CD4-positive, alpha-beta T cell treated with Interleukin-6 for 4 hours (primary cell): ENCODE measurements around the gene RFT1.
A peak's percentile ranks its signal among the peaks of the same experiment; 100 is the strongest.
"Not testable (repeated sequence)": the region's sequence is repeated elsewhere in the genome, so short reads cannot be mapped to it uniquely, and the experiment has no call there.

Experiments used
- DNase-seq: peaks from one replicate; pipeline ENCODE4 v3.0.0-alpha.2; 2020; ENCODE audit warnings: mixed read lengths

Gene RFT1

GRCh38 chr3:53082736-53083135, 47.5 kb downstream of the RFT1 start:
- no peak for DNase-seq

GRCh38 chr3:53081318-53081717, 48.9 kb downstream of the RFT1 start:
- DNase-seq = no peak

GRCh38 chr3:53080612-53081205, 49.5 kb downstream of the RFT1 start:
- no peak for DNase-seq

DNA sequence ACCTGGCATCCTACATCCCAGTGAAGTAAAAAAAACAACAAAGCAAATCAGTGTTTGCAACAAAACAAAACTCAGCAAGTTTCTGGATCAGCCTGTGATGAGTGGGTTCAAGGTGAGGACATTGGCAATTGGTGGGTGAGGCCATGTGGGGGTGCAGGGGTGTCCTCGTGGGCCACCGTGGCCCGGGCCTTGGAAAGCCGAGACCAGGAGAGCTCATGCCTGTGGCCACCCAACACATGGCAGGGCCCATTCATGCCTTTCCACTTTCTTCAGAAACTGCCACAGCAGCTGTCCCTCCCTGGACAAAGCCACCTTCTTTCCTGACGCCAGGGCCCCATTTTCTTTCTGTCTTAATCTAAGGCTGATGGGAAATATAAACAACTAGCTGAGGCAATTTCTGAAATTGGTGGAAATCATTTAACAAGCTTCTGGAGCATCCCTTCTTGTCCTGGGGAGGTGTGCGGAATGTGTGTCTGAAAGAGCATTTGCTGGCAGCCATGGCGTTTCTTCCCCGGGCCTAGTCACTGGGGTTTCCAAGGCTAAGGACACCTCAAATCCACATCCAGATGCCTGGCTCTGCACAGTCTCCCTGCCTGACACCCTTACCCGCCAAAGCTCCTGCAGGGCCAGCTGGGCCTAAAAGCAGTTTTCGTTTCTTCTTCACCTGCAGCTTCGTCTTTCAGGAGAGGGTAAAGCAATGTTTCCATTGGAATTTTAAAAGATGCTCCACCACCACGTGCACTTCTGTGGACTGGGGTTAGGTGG, 50.3 kb downstream of the RFT1 start:
- no peak for DNase-seq

DNA sequence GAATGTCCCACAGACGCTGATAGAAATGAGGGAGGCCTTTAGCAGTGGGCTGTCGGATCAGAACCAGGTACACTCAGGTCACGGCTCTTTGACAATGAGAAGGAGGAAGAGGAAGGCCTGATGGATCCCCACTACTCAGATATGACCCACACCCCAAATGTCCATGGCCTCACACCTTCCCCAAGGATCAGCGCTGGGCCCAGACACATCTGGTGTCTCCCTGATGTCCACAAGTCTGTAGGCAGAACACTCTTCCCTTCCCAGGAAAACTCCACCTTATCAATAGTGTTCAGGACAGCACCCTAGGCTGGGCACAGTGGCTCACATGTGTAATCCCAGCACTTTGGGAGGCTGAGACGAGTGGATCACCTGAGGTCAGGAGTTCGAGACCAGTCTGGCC, 51.1 kb downstream of the RFT1 start:
- no peak for DNase-seq

DNA sequence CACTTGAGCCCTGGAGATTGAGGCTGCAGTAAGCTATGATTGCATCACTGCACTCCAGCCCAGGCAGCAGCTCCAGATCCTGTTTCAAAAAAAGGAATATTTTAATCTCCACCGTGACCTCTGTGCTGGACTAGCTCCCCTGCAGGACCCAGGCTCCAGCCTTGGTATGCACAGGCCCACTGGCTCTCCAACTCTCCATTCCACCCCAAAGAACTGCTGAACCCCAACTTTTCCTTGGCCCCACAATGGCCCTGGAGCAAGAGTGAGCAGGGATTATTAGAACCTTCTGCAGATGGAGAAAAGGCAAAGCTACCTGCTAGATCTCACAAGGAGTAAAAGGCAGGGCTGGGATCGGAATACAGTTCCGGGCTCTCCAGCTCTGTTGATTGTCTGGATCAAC, 51.6 kb downstream of the RFT1 start:
- no peak for DNase-seq

- no peak for DNase-seq
Measured at GRCh38 chr3:53077476-53078220, 52.6 kb downstream of the RFT1 start.

GRCh38 chr3:53075743-53076140, 54.5 kb downstream of the RFT1 start:
- DNase-seq = no peak

GRCh38 chr3:53074761-53075742, 55.2 kb downstream of the RFT1 start:
- no peak for DNase-seq

DNA sequence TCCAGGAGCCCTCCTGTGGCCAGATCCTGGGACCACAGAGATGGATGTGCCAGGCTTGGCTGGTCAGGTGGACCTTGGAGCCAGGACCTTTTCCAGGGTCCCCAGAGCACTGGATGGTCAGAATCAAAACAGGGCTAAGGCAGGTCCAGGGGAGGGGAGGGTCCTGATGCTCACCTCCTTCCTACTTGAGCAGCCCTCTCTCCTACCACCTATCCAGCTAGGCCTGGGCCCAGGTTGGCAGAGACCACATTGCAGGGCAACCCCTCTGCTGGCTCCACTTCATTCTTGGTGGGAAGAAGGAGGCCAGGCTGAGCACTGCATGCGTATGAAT, 55.9 kb downstream of the RFT1 start:
- no peak for DNase-seq

GRCh38 chr3:53073553-53074365, 56.5 kb downstream of the RFT1 start:
- DNase-seq = no peak

GRCh38 chr3:53072653-53073552, 57.3 kb downstream of the RFT1 start:
- DNase-seq = peak; percentile 91

- DNase-seq = peak; percentile 3
Measured at GRCh38 chr3:53071882-53072431, 58.3 kb downstream of the RFT1 start.

DNA sequence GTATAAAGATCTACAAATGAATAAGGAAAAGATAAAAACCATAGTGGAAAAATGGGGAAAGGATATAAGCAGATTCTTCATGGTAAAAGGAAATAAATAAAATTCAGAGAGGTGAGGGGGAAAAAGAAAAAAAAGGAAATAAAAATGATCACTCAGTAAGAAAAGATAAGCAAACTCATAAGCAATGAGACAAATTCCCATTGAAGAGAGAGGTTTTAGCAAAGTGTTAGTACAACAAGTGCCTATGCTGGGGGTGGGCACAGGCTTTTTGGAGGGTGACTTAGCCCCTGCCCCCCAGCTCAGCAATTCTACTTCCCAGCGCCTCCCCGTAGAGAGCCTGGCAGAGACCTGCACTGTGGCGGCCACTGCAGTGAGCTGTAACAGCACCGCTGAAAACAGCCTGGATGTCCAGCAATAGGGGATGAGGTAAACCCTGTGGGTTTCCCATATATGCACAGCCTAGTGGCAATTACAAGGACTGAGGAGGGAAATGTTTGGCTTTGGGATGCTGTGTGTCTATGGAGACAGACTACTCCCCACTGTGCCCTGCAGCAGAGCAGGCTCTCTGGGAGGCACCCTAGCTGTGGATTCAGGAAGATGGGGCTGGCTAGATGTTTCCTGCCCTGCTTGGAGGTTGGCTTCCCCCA, 60.7 kb downstream of the RFT1 start:
- DNase-seq = no peak

- DNase-seq = no peak
Measured at GRCh38 chr3:53068176-53068575, 62.1 kb downstream of the RFT1 start.

- DNase-seq = no peak
Measured at GRCh38 chr3:53067567-53067966, 62.7 kb downstream of the RFT1 start.

DNA sequence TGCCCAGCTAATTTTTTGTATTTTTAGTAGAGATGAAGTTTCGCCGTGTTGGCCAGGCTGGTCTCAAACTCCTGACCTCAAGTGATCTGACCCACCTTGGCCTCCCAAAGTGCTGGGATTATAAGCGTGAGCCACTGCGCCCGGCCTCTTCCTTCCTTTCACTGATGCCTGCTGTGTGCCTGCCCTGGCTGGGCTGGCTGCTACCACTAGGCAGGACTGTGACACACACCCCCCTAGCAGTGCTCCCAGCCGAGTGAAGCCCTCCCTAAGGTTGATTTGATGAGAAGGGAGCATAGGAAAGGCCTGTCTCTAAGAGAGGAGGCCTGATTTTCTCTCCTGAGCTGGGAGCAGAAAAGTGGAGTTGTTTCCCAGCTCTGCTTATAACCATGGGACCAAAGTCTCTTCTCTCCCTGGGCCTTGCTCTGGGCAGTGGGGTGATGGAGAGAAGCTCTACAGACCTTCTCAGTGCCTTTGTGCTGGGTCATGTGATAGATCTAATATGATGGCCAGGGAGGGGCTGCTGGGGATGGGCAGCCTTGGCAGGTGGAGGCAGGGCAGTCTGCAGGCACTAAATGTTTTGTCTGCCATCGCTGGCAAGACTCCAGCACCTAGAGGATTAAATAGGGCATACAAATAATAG, 64.3 kb downstream of the RFT1 start:
- no peak for DNase-seq

DNA sequence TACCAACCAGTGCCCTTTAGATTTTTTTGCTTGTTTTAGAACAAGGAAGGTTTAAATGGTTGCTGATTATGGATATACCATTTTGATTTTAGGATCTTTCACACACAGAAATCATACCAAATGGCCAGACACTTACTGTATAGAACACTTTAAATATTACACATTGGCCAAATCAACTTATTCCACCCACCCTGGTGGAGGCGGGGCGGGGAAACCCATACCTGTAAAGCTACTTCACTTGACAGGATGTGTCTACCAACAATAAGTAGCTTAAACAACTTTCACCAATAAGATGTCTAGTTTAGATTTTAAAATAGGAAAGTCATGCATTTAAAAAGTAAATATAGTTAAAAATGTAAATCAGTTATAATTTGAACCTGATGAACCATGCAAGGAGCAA, 67.3 kb downstream of the RFT1 start:
- DNase-seq = no peak

DNA sequence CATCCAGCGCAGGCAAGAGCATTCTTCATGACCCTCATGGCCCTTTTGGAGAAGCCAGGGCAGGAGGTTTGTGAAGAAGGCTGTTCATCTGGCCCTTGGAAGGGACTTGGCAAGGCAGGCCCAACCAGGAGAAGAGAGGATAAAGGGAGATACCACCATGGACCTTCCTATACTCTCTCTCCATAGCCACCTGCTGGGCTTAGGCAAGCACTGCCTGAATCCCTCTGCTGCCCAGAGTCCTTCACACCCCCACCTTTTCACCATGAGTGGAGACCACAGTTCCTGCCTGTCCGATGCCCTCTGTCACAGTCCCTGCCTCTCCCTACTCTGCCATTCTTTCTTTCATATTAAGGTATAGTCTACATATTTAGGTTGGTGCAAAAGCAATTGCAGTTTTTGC, 73.8 kb downstream of the RFT1 start:
- no peak for DNase-seq

GRCh38 chr3:53054233-53054632, 76.0 kb downstream of the RFT1 start:
- not testable (repeated sequence) for DNase-seq
